Right renal cortex interstitium (tissue), 3 donors: ENCODE results near the gene SPRED2. TPM values are rescaled to one million over a fixed set of nuclear protein-coding genes. Genes with fewer than 3 reads are reported as not detected.
"Not testable (repeated sequence)": the region's sequence is repeated elsewhere in the genome, so short reads cannot be mapped to it uniquely, and the experiment has no call there.

ENCODE experiments used
- DNase-seq, 3 donors: peaks; one replicate each; pipeline ENCODE4 v3.0.0-alpha.2; 2013; ENCODE audit warnings: low read depth in 3 of 3, low spot score in 2 of 3
- polyA plus RNA-seq, 3 donors: library from polyadenylated mRNA; unstranded; fragments of 120-200 nt; gene quantifications; one replicate each; pipeline ENCODE4 v1.2.1, GENCODE V29; 2013; ENCODE audit not compliant: insufficient read length in 3 of 3

SPRED2 gene
- polyA plus RNA-seq, 3 donors, result 36.0 to 38.3 (median 37.2) TPM

DNA sequence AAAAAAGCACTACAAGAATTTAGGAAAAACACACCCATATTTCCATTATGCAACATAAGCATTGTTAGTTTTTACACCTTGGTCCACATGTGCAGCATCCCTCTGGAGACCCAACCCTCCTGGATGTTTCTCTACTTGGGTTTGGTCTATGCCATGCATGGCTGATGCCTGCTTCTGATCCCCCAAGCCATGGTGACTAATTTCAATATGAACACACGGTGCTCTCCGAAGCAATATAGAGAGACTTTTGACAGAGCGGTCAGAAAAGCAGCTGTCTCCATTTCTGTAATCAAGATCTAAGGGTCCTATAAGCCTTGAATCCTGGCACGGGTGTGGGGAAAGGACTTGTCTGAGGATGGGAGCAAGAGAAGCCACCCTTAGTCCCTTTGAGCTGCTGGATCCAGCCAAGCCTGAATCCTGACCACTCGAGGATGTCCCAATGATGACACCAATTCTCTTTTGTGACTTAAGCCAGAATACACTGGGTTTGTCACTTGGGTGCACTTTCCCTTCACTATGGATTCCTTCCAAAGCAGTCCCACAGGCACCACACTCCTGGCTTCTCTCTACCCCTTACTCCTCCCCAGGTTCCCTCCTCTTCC lies 113.2 kb downstream of the SPRED2 start:
- DNase-seq, result no peak

GRCh38 chr2:65317841-65318240 lies 114.6 kb downstream of the SPRED2 start:
- no peak for DNase-seq

DNA sequence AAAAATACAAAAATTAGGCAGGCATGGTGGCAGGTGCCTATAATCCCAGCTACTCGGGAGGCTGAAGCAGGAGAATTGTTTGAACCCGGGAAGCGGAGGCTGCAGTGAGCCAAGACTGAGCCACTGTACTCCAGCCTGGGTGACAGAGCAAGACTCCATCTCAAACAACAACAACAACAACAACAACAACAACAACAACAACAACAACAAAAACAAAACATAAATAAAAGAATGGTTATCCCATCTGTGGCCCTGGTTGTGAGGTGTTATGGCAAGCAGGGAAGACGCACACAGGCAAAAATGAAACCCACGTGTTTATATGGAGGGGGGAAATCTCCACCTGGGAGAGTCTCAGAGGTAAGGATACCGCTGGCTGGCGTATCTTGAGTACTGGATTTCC lies 115.0 kb downstream of the SPRED2 start:
- DNase-seq, result not testable (repeated sequence)

- no peak for DNase-seq
Observed at GRCh38 chr2:65316072-65316471, 116.3 kb downstream of the SPRED2 start.

GRCh38 chr2:65314801-65315441 lies 117.5 kb downstream of the SPRED2 start:
- no peak for DNase-seq

DNA sequence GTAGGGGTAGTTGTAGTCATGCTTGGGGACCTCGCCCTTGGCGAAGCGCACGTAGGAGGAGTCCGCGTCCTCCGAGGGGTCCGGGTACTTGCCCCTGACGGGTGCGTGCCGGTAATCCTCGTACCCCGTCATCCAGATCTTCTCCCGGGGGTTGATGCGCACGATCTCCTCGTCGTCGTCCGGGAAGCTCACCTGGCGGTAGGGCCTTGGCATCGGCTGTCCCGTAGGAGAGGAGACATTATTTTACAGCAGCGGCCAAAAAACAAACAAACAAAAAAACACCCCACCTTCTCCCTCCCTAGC lies 118.5 kb downstream of the SPRED2 start:
- no peak for DNase-seq

GRCh38 chr2:65313126-65313953 lies 119.1 kb downstream of the SPRED2 start:
- no peak for DNase-seq

- DNase-seq, result no peak
Observed at GRCh38 chr2:65311596-65311995, 120.8 kb downstream of the SPRED2 start.

GRCh38 chr2:65311049-65311448 lies 121.3 kb downstream of the SPRED2 start:
- DNase-seq, result no peak

DNA sequence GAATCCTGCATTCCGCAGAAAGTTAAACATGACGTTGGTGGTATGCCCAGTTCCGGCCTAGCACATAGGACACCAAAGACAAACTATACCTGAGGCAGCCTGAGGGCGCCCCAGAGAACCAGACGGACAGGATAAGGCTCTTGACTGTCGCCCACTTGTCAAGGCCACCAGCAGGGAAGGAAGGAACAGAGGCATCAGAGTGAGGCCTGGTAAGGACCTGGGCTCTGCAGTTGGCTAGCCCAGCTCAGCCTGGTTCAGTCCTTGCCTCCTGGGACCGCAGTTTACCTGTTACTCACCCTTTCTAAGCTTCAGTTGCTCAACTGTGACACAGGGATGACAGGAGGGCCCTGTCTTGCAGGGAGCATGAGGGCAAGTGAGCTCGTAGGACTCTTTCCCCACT lies 122.7 kb downstream of the SPRED2 start:
- DNase-seq, result no peak

DNA sequence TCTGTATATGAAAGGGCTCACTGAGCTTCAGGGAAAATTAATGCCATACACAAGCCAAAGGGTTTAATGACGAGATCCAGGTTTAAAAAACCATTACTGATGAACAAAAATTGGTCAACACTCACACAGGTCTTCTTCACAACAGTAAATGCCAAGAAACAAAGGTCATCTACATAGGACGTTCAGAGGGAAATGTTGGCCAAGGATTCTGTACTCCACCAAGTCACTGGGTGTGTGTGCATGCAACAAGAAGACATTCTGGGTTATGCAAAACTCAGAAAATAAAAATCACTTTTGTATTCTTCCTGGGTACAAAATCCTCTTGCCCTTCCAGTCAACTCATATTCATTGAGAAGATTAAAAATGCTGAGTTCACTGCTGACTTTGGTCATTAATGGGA lies 126.5 kb downstream of the SPRED2 start:
- DNase-seq, result no peak

- no peak for DNase-seq
Observed at GRCh38 chr2:65300761-65301711, 131.4 kb downstream of the SPRED2 start.

GRCh38 chr2:65300134-65300760 lies 132.2 kb downstream of the SPRED2 start:
- no peak for DNase-seq

- no peak for DNase-seq
Observed at GRCh38 chr2:65299246-65299645, 133.2 kb downstream of the SPRED2 start.

DNA sequence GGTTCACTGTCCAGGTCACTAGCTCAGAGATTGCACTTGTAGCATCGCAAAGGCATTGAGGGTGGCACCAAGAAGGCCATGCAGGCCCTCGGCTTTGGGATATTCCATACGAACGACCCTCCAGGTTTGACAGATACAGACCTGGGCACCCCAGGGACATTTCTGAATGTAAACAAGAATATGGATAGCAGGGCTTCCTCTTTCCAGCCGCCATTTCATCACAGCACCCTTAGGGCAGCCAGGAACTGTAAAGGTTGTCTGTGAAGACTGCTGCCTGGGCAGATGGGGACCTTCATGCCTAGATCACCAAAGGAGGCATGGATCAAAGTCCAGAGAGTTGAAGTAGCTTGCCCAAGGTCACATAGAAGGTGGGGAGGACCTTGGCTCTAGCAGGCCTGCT lies 134.3 kb downstream of the SPRED2 start:
- DNase-seq, result no peak

DNA sequence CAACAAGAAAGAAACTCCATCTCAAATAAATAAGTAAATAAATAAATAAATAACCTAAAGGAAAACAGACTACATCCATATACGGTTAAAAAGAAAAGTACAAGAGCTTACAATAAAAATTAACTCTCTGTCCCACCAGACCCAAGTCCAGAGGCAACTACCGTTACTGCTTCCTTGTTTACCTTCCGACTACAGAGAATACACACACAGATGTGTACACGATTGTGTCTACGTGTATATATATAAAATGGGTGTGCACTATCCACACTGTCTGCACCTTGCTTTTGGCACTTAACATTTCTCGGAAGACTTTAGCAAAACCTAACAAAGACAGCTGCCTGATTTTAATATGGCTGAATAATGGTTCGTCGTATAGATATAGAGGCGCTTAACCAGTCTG lies 134.9 kb downstream of the SPRED2 start:
- DNase-seq, result no peak

GRCh38 chr2:65296971-65297370 lies 135.4 kb downstream of the SPRED2 start:
- DNase-seq, result no peak

- no peak for DNase-seq
Observed at GRCh38 chr2:65294701-65295100, 137.7 kb downstream of the SPRED2 start.

DNA sequence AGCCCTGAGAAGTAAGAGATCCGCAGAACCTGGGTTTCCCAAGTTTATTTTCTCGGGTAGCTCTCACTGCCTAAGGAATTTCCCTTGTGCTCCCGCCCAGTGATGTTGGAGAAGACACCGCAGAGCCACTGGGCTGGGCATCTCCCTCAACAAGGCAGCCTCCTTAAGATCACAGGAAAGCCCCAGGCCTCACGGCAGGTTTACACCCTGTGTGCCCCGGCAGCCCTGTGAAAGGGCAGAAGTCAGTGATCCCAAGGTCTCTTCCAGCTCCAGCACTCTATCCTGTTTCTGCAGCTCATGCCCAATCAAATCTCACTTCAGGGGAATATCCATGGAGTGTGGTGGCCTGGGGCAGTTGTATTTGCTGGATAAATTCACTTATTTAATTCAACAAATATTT lies 138.3 kb downstream of the SPRED2 start:
- DNase-seq, result no peak

GRCh38 chr2:65293376-65293775 lies 139.0 kb downstream of the SPRED2 start:
- DNase-seq, result no peak
